Liver (tissue), 9 donors: ENCODE measurements around the gene ADCY3. TPM values are rescaled to one million over a fixed set of nuclear protein-coding genes. Genes with fewer than 3 reads are reported as not detected.

Source experiments
- DNase-seq: peaks from one replicate; pipeline ENCODE4 v3.0.0-alpha.2; 2017; ENCODE audit warnings: low spot score
- H3K27ac ChIP-seq, 2 donors: one replicate each; pipeline ENCODE4 v1.7.0; 2013; ENCODE audit warnings: inconsistent platforms in 2 of 2, low read length in 2 of 2, control low read depth in 1 of 2, low read depth in 1 of 2, mild to moderate bottlenecking in 1 of 2
- H3K27me3 ChIP-seq, 4 donors: one replicate each; pipeline versions ENCODE4 v1.6.1 to v1.7.0; 2013; ENCODE audit warnings: low read length in 3 of 4, inconsistent platforms in 1 of 4, mild to moderate bottlenecking in 1 of 4, moderate library complexity in 1 of 4; ENCODE audit not compliant: control insufficient read depth in 4 of 4, insufficient read depth in 4 of 4
- H3K36me3 ChIP-seq, 4 donors: one replicate each; pipeline versions ENCODE4 v1.6.1 to v1.7.0; 2013; ENCODE audit warnings: low read length in 3 of 4, mild to moderate bottlenecking in 3 of 4, low read depth in 1 of 4, moderate library complexity in 1 of 4; ENCODE audit not compliant: control insufficient read depth in 4 of 4, insufficient read depth in 3 of 4
- H3K4me1 ChIP-seq, 4 donors: one replicate each; pipeline versions ENCODE4 v1.6.1 to v1.7.0; 2013; ENCODE audit warnings: low read length in 3 of 4, mild to moderate bottlenecking in 3 of 4, moderate library complexity in 1 of 4; ENCODE audit not compliant: control insufficient read depth in 4 of 4, insufficient read depth in 4 of 4
- H3K4me3 ChIP-seq, 3 donors: one replicate each; pipeline versions ENCODE4 v1.6.1 to v1.7.0; 2013; ENCODE audit warnings: low read length in 3 of 3, control low read depth in 1 of 3, low read depth in 1 of 3, mild to moderate bottlenecking in 1 of 3
- H3K9ac ChIP-seq, 2 donors: one replicate each; pipeline ENCODE4 v1.7.0; 2013; ENCODE audit warnings: low read length in 2 of 2, mild to moderate bottlenecking in 2 of 2, moderate library complexity in 2 of 2, control low read depth in 1 of 2, low read depth in 1 of 2
- H3K9me3 ChIP-seq, 4 donors: one replicate each; pipeline versions ENCODE4 v1.6.1 to v1.7.0; 2013; ENCODE audit warnings: low read length in 3 of 4; ENCODE audit not compliant: control insufficient read depth in 4 of 4
- EGR1 ChIP-seq, 2 donors: IDR thresholded peaks; 2 replicates each; pipeline ENCODE4 v1.6.1; 2016 to 2018; ENCODE audit warnings: antibody characterized with exemption in 2 of 2, low read depth in 2 of 2
- FOXA1 ChIP-seq: IDR thresholded peaks from 2 replicates; pipeline ENCODE4 v1.6.1; 2016; ENCODE audit warnings: antibody characterized with exemption
- FOXA2 ChIP-seq: IDR thresholded peaks from 2 replicates; pipeline ENCODE4 v1.6.1; 2016; ENCODE audit warnings: antibody characterized with exemption
- GABPA ChIP-seq, 2 donors: IDR thresholded peaks in 1 of 2; conservative IDR thresholded peaks in 1 of 2; 2 replicates each; pipeline ENCODE4 v1.6.1; 2016; ENCODE audit warnings: antibody characterized with exemption in 2 of 2, mild to moderate bottlenecking in 1 of 2, moderate library complexity in 1 of 2
- HNF4A ChIP-seq, 2 donors: conservative IDR thresholded peaks; 2 replicates each; pipeline ENCODE4 v1.6.1; 2016; ENCODE audit warnings: antibody characterized with exemption in 2 of 2, mild to moderate bottlenecking in 2 of 2
- HNF4G ChIP-seq: IDR thresholded peaks from 2 replicates; pipeline ENCODE4 v1.6.1; 2016; ENCODE audit warnings: antibody characterized with exemption
- JUND ChIP-seq, 2 donors: IDR thresholded peaks; 2 replicates each; pipeline ENCODE4 v1.6.1; 2016; ENCODE audit warnings: antibody characterized with exemption in 2 of 2
- NR2F2 ChIP-seq: IDR thresholded peaks from 2 replicates; pipeline ENCODE4 v1.6.1; 2016; ENCODE audit warnings: antibody characterized with exemption
- RAD21 ChIP-seq, 2 donors: IDR thresholded peaks; 2 replicates each; pipeline ENCODE4 v1.6.1; 2016; ENCODE audit warnings: antibody characterized with exemption in 2 of 2, mild to moderate bottlenecking in 2 of 2
- RXRA ChIP-seq, 2 donors: IDR thresholded peaks; 2 replicates each; pipeline ENCODE4 v1.6.1; 2017 to 2018; ENCODE audit warnings: antibody characterized with exemption in 2 of 2, mild to moderate bottlenecking in 1 of 2
- SP1 ChIP-seq: IDR thresholded peaks from 2 replicates; pipeline ENCODE4 v1.6.1; 2018; ENCODE audit warnings: antibody characterized with exemption, mild to moderate bottlenecking
- TAF1 ChIP-seq: conservative IDR thresholded peaks from 2 replicates; pipeline ENCODE4 v1.6.1; 2016; ENCODE audit warnings: antibody characterized with exemption, mild to moderate bottlenecking
- YY1 ChIP-seq: IDR thresholded peaks from 2 replicates; pipeline ENCODE4 v1.6.1; 2016; ENCODE audit warnings: antibody characterized with exemption, mild to moderate bottlenecking
- WGBS: extraction: QIAGEN DNeasy Blood & Tissue Kit; methylation state at CpG from one replicate; pipeline ENCODE4 v1.1.7; 2013; 5-methylcytosine and 5-hydroxymethylcytosine counted together
- polyA plus RNA-seq, 2 donors: library from polyadenylated mRNA; stranded (reverse) in 1 of 2; unstranded in 1 of 2; fragments of 200-250 nt in 1 of 2; fragments of >200 nt in 1 of 2; fragmentation: Nextera tagmentation in 1 of 2; extraction: Ambion mirVana in 1 of 2; gene quantifications; one replicate each; pipeline versions ENCODE4 v1.2.1 to v1.2.3, GENCODE V29; 2013 to 2015
- total RNA-seq, 2 donors: library from RNA; depleted of rRNA; stranded (reverse); fragments of >200 nt; gene quantifications; one replicate each; pipeline ENCODE4 v1.2.3, GENCODE V29; 2014
- TF ChIP-seq, protein P1 (sequence below): IDR thresholded peaks from 2 replicates; pipeline ENCODE4 v1.6.1; 2016; ENCODE audit warnings: antibody characterized with exemption
- TF ChIP-seq, protein P2 (sequence below): IDR thresholded peaks from 2 replicates; pipeline ENCODE4 v1.6.1; 2016; ENCODE audit warnings: antibody characterized with exemption
- TF ChIP-seq, protein P3 (sequence below): fragments of 150-350 bp; IDR thresholded peaks from 2 replicates; pipeline ENCODE4 v1.5.1; 2017; ENCODE audit warnings: improper control_type of control experiment, low read depth, low read length; ENCODE audit not compliant: missing input control
- TF ChIP-seq, protein P4 (sequence below): IDR thresholded peaks from 2 replicates; pipeline ENCODE4 v1.6.1; 2016; ENCODE audit warnings: antibody characterized with exemption
- TF ChIP-seq, protein P5 (sequence below): IDR thresholded peaks from 2 replicates; pipeline ENCODE4 v1.6.1; 2016; ENCODE audit warnings: antibody characterized with exemption, mild to moderate bottlenecking
- donor health status: healthy.
- donor health status: healthy.
- donor health status: healthy.
- donor health status: healthy.
- donor health status: healthy.

The ADCY3 gene
- total and polyA plus RNA-seq, 4 donors: 0.99 to 8.4 (median 6.4) TPM

DNA sequence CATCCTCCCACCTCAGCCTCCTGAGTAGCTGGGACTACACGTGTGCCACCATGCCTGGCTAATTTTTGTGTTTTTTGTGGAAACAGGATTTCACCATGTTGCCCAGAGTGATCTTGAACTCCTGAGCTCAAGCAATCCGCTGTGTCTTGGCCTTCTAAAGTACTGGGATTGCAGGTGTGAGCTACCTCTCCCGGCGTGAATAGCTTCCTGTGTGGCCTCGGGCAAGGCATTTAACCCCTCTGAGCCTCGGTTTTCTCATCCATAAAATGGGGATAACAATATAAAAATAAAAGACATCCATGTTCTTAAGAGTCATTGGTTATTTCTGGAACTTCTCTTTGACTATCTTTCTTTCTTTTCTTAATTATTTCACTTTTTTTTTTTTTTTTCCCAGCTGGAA is 19.3 kb upstream of the ADCY3 start (continued):
- TF ChIP-seq, protein P1, sequence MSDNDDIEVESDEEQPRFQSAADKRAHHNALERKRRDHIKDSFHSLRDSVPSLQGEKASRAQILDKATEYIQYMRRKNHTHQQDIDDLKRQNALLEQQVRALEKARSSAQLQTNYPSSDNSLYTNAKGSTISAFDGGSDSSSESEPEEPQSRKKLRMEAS: no peak
- TF ChIP-seq GABPA (IDR thresholded peaks at IDR 0.05 in 1 of 2, conservative IDR thresholded peaks at IDR 0.05 in 1 of 2): no peak
- TF ChIP-seq HNF4A (conservative IDR thresholded peaks at IDR 0.05): no peak
- TF ChIP-seq RXRA (IDR thresholded peaks at IDR 0.05): no peak

DNA sequence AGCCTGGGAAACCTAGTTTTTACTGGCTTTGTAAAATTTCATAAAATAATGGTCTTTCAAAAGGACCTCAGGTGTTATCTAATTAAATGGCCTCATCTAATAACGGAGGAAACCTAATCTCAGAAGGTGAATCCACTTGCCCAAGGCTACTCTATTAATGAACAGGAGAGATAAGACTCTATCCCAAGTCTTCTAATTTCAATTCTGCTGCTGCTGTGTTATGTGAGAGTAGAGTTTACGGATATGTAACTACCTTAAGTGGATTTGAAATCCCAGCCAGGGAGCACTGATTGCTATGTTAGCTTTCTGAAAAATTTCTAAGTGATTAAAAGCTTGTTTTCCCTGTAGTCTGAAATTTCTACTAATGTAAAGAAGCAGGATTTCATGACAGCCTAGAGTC is 17.2 kb upstream of the ADCY3 start:
- H3K4me3 ChIP-seq: no peak overlapping the region
- no peaks in the 10 kb centered on the region for H3K27me3 ChIP-seq
- no peak overlapping the region for H3K27ac ChIP-seq
- no peaks in the 10 kb centered on the region for H3K4me1 ChIP-seq
- H3K36me3 ChIP-seq: no peaks in the 10 kb centered on the region
- no peak overlapping the region for H3K9ac ChIP-seq
- TF ChIP-seq FOXA2: no peak
- TF ChIP-seq, protein P2, sequence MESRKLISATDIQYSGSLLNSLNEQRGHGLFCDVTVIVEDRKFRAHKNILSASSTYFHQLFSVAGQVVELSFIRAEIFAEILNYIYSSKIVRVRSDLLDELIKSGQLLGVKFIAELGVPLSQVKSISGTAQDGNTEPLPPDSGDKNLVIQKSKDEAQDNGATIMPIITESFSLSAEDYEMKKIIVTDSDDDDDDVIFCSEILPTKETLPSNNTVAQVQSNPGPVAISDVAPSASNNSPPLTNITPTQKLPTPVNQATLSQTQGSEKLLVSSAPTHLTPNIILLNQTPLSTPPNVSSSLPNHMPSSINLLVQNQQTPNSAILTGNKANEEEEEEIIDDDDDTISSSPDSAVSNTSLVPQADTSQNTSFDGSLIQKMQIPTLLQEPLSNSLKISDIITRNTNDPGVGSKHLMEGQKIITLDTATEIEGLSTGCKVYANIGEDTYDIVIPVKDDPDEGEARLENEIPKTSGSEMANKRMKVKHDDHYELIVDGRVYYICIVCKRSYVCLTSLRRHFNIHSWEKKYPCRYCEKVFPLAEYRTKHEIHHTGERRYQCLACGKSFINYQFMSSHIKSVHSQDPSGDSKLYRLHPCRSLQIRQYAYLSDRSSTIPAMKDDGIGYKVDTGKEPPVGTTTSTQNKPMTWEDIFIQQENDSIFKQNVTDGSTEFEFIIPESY: no peak
- TF ChIP-seq FOXA1: no peak
- TF ChIP-seq HNF4A (conservative IDR thresholded peaks at IDR 0.05): no peak
- TF ChIP-seq, protein P3, sequence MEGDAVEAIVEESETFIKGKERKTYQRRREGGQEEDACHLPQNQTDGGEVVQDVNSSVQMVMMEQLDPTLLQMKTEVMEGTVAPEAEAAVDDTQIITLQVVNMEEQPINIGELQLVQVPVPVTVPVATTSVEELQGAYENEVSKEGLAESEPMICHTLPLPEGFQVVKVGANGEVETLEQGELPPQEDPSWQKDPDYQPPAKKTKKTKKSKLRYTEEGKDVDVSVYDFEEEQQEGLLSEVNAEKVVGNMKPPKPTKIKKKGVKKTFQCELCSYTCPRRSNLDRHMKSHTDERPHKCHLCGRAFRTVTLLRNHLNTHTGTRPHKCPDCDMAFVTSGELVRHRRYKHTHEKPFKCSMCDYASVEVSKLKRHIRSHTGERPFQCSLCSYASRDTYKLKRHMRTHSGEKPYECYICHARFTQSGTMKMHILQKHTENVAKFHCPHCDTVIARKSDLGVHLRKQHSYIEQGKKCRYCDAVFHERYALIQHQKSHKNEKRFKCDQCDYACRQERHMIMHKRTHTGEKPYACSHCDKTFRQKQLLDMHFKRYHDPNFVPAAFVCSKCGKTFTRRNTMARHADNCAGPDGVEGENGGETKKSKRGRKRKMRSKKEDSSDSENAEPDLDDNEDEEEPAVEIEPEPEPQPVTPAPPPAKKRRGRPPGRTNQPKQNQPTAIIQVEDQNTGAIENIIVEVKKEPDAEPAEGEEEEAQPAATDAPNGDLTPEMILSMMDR: no peak
- TF ChIP-seq HNF4G: no peak
- TF ChIP-seq RAD21 (IDR thresholded peaks at IDR 0.05): no peak
- TF ChIP-seq YY1: no peak
- TF ChIP-seq, protein P4, sequence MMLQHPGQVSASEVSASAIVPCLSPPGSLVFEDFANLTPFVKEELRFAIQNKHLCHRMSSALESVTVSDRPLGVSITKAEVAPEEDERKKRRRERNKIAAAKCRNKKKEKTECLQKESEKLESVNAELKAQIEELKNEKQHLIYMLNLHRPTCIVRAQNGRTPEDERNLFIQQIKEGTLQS: no peak
- TF ChIP-seq, protein P5, sequence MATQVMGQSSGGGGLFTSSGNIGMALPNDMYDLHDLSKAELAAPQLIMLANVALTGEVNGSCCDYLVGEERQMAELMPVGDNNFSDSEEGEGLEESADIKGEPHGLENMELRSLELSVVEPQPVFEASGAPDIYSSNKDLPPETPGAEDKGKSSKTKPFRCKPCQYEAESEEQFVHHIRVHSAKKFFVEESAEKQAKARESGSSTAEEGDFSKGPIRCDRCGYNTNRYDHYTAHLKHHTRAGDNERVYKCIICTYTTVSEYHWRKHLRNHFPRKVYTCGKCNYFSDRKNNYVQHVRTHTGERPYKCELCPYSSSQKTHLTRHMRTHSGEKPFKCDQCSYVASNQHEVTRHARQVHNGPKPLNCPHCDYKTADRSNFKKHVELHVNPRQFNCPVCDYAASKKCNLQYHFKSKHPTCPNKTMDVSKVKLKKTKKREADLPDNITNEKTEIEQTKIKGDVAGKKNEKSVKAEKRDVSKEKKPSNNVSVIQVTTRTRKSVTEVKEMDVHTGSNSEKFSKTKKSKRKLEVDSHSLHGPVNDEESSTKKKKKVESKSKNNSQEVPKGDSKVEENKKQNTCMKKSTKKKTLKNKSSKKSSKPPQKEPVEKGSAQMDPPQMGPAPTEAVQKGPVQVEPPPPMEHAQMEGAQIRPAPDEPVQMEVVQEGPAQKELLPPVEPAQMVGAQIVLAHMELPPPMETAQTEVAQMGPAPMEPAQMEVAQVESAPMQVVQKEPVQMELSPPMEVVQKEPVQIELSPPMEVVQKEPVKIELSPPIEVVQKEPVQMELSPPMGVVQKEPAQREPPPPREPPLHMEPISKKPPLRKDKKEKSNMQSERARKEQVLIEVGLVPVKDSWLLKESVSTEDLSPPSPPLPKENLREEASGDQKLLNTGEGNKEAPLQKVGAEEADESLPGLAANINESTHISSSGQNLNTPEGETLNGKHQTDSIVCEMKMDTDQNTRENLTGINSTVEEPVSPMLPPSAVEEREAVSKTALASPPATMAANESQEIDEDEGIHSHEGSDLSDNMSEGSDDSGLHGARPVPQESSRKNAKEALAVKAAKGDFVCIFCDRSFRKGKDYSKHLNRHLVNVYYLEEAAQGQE: no peak
- TF ChIP-seq EGR1 (IDR thresholded peaks at IDR 0.05; ENCODE audit: low read depth in 2 of 2): no peak
- TF ChIP-seq JUND (IDR thresholded peaks at IDR 0.05): no peak
- no peak for TF ChIP-seq NR2F2
- no peak for TF ChIP-seq RXRA (IDR thresholded peaks at IDR 0.05)
- TF ChIP-seq, protein P1: no peak
- TF ChIP-seq TAF1: no peak
- TF ChIP-seq GABPA (IDR thresholded peaks at IDR 0.05 in 1 of 2, conservative IDR thresholded peaks at IDR 0.05 in 1 of 2): no peak
- no peak for TF ChIP-seq SP1
- WGBS: 90% methylated on average over 2 of the region's 2 CpGs
- no peaks in the 10 kb centered on the region for H3K9me3 ChIP-seq
- no peak for DNase-seq
